HG03575 (cell line): ENCODE data around the gene TREML4.
"Not testable (repeated sequence)": the region's sequence is repeated elsewhere in the genome, so short reads cannot be mapped to it uniquely, and the experiment has no call there.

Experiments used
- ATAC-seq: cut with Tn5 transposase; IDR thresholded peaks from one replicate; pipeline ENCODE4 v1.9.1; 2021; ENCODE audit not compliant: unreplicated experiment, insufficient number of reproducible peaks, low FRiP score; ENCODE audit errors: extremely low read depth

TREML4 gene

DNA sequence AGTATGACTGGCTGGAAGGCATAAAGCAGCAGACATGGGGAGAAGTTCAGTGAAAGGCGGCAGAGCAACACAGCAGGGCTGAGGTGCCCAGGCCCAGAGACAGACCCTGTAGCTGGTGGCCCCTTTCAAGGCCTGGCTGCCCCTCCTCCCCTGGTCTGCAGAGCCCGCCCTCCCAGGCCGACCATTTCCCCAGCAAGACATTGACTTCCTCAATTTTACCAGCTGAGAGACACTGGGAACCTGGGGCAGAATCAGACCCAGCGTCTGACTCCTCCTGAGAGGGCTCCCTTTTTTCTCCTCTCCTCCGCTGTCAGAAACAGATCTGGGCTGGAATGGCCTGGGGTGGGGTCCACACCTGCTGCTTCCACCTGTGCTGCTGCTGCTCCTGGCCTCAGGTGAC, at the start of gene TREML4:
Gene TREML4, plus strand, starts transcription at position 254 of the 400 bp plus-strand sequence. Its CDS starts 79 bp downstream, at position 333.
- no peak for ATAC-seq

DNA sequence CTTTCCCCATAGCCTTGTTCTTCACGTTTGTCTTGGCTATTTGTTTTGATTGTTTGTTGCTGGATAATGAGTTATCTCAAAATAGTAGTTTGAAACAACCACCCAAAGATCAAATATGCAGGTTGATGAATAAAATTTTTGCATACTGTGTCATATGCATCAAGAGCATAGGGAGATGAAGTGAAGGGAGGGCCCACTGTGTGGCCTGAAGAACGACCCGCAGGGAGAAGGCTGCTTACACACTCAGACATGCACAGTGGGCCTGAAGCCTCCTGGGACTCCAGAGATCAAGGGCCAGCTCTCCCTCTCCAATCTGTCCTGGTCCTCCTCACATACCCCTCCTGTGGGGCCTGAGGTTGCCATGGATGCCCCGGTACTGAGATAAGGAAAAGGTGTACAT, 49.0 kb upstream of the TREML4 start:
- ATAC-seq: no peak

GRCh38 chr6:41181566-41181965, 46.6 kb upstream of the TREML4 start:
- ATAC-seq: no peak

DNA sequence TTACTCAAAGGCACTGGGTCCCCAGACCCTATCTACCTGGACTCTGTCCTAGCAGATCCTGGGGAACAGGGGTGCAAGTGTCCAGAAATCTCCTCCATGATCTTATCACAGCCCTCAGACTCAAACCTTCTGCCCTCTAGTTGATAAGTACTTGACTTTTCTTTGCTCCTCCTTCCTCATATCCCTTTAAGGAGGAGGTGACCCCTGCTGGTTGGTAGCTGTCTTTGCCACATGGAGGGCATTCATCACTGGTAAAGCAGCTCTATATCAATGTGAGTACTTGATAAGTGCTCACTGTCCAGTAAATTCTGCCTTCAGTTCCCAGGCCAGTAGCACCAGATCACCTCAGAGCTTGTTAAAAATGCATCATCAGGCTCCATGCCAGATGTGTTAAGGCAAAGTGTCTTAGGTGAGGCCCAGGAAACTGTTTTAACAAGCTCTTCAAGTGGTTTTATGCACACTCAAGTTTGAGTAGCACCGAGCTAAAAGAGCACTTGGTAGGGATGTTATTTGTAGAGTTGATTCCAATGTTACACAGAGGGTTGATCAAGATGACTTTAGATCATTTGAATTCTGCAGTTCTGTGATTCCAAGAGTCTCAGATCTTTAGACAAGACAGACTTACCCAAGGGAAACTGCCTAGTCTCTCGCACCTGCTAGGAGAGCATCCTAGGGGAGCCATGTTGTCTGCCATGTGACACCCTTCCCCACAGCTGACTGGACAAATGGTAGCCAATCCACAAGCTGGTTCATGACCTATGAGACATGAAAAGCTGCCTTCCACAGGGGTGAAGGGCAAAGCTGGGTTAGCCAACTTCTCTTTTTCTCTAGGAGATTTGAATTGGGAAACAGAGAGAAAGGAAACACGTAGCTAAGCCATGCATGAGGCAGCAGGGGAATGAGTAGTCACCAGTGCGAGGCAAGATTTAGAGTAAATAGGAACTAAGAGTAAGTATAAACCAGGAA, 45.8 kb upstream of the TREML4 start:
- ATAC-seq: no peak

DNA sequence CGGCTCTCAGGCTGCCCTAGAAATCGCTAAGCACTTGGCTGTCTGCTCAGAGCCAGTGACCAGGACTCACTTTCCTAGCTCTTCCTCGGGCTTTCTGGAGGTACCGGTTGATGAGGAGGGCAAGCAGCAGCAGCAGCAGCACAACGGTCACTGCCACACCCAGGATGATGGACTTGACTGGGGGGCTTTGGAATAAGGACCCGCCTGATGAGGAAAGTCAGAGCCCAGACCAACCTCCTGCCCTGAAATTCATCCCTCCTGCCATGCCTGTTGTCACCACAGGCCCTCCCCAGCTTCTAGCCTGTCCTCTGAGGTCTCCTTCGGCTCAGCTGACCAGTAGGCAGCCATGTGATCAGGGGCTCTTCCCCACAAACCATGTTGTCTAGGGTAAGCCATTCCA, 43.4 kb upstream of the TREML4 start:
- no peak for ATAC-seq

- ATAC-seq: no peak
Observed at GRCh38 chr6:41186031-41186562, 42.1 kb upstream of the TREML4 start.

DNA sequence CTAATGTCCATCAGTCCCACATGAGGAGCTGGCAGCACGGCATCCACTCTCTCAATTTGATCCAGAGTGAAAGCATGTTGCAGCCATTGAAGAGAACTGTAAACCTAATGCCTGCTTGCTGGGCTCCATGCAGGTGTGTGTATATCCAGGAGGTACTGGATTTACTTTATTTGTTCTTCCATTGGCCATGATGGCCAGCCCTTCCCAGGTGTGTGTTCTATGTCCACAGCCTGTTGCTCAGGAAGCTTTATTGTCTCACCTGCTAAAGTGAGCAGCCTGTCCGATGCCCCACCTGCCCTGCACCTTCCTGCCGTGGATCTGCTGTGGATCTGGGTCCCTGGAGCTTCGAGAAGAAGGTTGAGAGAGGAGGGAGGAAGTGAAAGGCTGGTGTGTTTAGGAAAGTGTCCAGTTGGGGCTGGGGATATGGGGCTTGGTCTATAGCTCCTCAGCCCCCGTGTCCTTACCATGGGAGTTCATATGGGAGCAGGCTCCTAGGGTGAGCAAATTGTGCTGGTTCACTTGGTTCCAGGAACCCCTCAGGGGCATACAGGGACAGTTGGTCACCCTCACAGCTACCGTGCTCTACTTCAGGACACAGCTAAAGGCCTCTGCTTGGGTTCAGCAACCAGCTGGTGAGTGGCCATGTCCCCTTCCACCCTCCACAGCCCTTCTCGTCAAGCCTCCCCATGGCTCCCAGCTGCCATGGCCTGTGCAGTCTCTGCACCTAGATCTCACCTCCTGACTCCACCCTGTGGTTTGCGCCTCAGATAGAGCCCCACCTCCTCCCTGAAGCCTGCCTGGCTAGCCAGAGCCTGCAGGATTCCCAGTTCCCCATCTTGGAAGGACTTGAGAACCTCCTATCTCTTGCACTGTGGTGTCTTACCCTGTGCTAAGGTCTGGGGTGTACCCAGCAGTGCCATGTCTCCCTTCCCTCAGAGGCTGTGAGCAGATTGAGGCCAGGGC, 39.9 kb upstream of the TREML4 start:
- no peak for ATAC-seq

DNA sequence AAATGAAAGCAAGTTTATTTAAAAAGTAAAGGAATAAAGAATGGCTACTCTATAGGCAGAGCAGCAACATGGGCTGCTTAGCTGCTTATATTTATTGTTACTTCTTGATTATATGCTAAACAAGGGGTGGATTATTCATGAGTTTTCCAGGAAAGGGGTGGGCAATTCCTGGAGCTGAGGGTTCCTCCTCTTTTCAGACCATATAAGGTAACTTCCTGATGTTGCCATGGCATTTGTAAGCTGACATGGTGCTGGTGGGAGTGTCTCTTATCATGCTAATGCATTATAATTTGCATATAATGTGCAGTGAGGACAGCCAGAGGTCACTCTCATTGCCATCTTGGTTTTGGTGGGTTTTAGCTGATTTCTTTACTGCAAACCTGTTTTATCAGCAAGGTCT, 39.1 kb upstream of the TREML4 start:
- not testable (repeated sequence) for ATAC-seq

GRCh38 chr6:41189967-41190366, 38.2 kb upstream of the TREML4 start:
- no peak for ATAC-seq

DNA sequence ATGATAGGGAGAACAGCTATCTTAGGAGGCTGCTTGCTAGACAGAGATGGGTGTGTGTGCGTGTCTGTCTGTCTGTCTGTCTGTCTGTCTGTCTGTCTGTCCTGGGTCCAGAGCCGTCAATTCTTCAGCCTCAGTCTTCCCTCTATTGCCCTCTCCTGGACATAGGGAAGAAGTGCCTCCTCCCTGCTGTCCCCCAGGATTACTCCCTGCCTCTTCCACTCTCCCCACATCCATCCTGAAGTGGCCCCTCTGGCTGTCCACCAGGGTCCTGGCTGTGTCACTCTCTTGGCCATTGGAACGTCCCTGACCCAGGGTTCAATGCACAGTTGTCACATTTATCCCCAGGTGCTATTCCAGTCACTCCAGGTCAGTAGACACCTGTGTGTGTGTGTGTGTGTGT, 37.4 kb upstream of the TREML4 start:
- no peak for ATAC-seq

GRCh38 chr6:41191569-41191968, 36.6 kb upstream of the TREML4 start:
- no peak for ATAC-seq

DNA sequence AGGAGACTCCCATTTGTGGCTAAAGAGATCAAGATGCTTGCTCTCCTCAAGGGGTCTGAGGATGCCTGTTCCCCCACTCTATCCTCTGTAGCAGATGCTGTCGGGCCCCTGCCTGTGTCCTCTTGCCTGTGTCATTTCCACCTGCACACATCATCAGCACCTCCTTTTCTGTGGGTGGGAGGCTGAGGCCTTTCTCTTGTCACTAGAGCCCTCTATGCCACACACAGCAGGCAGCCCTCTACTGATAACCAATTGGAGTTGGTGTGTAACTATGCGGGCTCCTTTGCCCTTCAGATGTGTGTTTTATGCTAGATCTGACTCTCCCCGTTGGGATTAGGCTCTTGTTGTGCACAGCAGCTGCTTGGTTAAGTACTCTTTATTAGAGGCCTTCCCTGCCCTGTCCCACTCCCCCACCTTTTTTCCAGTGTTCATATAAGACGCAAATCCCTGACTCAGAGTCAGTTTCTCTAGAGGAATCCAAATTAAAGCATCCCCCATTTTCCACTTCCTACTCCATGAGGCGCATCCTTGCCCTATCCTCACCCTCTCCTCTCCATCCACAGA, 34.9 kb upstream of the TREML4 start:
- no peak for ATAC-seq

- no peak for ATAC-seq
Observed at GRCh38 chr6:41193884-41194283, 34.3 kb upstream of the TREML4 start.

GRCh38 chr6:41194386-41194785, 33.8 kb upstream of the TREML4 start:
- ATAC-seq: no peak

DNA sequence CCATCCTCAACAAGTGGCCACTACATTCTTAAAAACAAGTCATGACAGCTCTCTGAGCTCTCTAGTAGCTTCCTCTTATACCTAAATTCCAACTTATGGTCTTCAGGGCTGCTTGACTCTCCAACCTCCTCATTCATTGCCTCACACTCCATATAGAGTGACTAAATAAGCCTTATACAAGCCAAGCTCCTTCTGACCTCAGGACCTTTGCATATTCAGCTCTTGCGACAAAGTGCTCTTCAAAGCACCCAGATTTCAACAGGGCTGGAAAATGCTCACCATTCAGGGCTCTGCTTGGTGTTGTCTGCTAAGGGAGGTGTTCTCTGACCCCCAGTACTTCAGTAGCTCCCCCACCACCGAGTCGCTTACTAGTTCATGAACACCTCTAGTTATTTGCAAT, 30.9 kb upstream of the TREML4 start:
- ATAC-seq: no peak

GRCh38 chr6:41199552-41200246, 28.4 kb upstream of the TREML4 start:
- ATAC-seq: no peak

- no peak for ATAC-seq
Observed at GRCh38 chr6:41200296-41200900, 27.8 kb upstream of the TREML4 start.
